HepG2 (cell line): Measurements from ENCODE around the gene RAB42. TPM values are rescaled to one million over a fixed set of nuclear protein-coding genes. Genes with fewer than 3 reads are reported as not detected.

Experiments
- HNF1A ChIP-seq, 2 experiments: sonication (generic) in 1 of 2; formaldehyde crosslinking in 1 of 2; IDR thresholded peaks; 2 replicates each; pipeline versions ENCODE4 v1.4.0 to v1.6.1; 2016 to 2020; ENCODE audit warnings: borderline replicate concordance in 1 of 2, low read depth in 1 of 2, mild to moderate bottlenecking in 1 of 2, missing genetic modification reagents in 1 of 2
- KLF9 ChIP-seq: IDR thresholded peaks from 2 replicates; pipeline ENCODE4 v1.6.1; 2016; ENCODE audit warnings: low read depth
- MEIS1 ChIP-seq: sonication (generic); formaldehyde crosslinking; IDR thresholded peaks from 2 replicates; pipeline ENCODE4 v1.9.0; 2021; ENCODE audit warnings: mild to moderate bottlenecking, missing genetic modification reagents, moderate library complexity, borderline replicate concordance
- MLXIP ChIP-seq: sonication (generic); formaldehyde crosslinking; IDR thresholded peaks from 2 replicates; pipeline ENCODE4 v1.9.0; 2021; ENCODE audit warnings: missing genetic modification reagents, borderline replicate concordance
- MXD4 ChIP-seq: IDR thresholded peaks from 2 replicates; pipeline ENCODE4 v1.6.1; 2016; ENCODE audit warnings: mild to moderate bottlenecking, missing biosample characterization, missing genetic modification reagents
- NAIF1 ChIP-seq: sonication (generic); formaldehyde crosslinking; IDR thresholded peaks from 2 replicates; pipeline ENCODE4 v1.5.0; 2020; ENCODE audit warnings: mild to moderate bottlenecking, missing genetic modification reagents, borderline replicate concordance
- RFXANK ChIP-seq: IDR thresholded peaks from 2 replicates; pipeline ENCODE4 v1.6.1; 2016
- SP1 ChIP-seq, 2 experiments: fragments of 450-650 bp in 1 of 2; sonication (generic) in 1 of 2; formaldehyde crosslinking in 1 of 2; IDR thresholded peaks; 2 replicates each; pipeline versions ENCODE4 v1.4.0 to v1.6.1; 2016 to 2020; ENCODE audit warnings: missing genetic modification reagents in 1 of 2
- TOPORS ChIP-seq: sonication (generic); formaldehyde crosslinking; IDR thresholded peaks from 2 replicates; pipeline ENCODE4 v1.8.0; 2023; ENCODE audit warnings: mild to moderate bottlenecking, missing genetic modification reagents
- ZNF549 ChIP-seq: sonication (generic); formaldehyde crosslinking; IDR thresholded peaks from 2 replicates; pipeline ENCODE4 v1.5.0; 2020; ENCODE audit warnings: missing genetic modification reagents
- ZNF619 ChIP-seq: sonication (generic); formaldehyde crosslinking; IDR thresholded peaks from 2 replicates; pipeline ENCODE4 v1.4.0; 2020; ENCODE audit warnings: mild to moderate bottlenecking, missing genetic modification reagents
- ZNF75D ChIP-seq: sonication (generic); formaldehyde crosslinking; IDR thresholded peaks from 2 replicates; pipeline ENCODE4 v1.8.1; 2023; ENCODE audit warnings: missing genetic modification reagents, mild to moderate bottlenecking, borderline replicate concordance
- ZSCAN20 ChIP-seq: sonication (generic); formaldehyde crosslinking; IDR thresholded peaks from 2 replicates; pipeline ENCODE4 v1.4.0; 2020; ENCODE audit warnings: missing genetic modification reagents, mild to moderate bottlenecking, borderline replicate concordance
- polyA plus RNA-seq, 8 experiments: library from polyadenylated mRNA; depleted of rRNA in 3 of 8; stranded (reverse) in 7 of 8; unstranded in 1 of 8; fragments of >200 nt; fragmentation: Illumina TruSeq in 4 of 8; extraction: Trizol in 4 of 8; gene quantifications; 2 replicates each; pipeline versions ENCODE4 v1.2.1 to v1.2.3, GENCODE V29; 2011 to 2016; ENCODE audit warnings: low read depth in 4 of 8, missing spikeins in 1 of 8, mixed read lengths in 1 of 8; ENCODE audit not compliant: insufficient read depth in 1 of 8
- total RNA-seq, 5 experiments: library from RNA; depleted of rRNA; stranded (reverse); fragments of >200 nt; fragmentation: Illumina TruSeq; extraction: Trizol; gene quantifications; 2 replicates each; pipeline ENCODE4 v1.2.3, GENCODE V29; 2016; ENCODE audit warnings: low read depth in 1 of 5
- TF ChIP-seq, protein P1 (sequence below): sonication (generic); formaldehyde crosslinking; conservative IDR thresholded peaks from 2 replicates; pipeline ENCODE4 v1.8.0; 2022; ENCODE audit warnings: low read depth, missing genetic modification reagents
- TF ChIP-seq, protein P2 (sequence below): sonication (generic); formaldehyde crosslinking; IDR thresholded peaks from 2 replicates; pipeline ENCODE4 v1.4.0; 2020; ENCODE audit warnings: missing genetic modification reagents, borderline replicate concordance

Gene RAB42
- total and polyA plus RNA-seq, 2 of the 13 experiments (the other 11 are each of a cell fraction or from before 2014, with no cell fraction given): 10.4 to 166 TPM

- TF ChIP-seq MLXIP (CRISPR knock-in tag): no peak
- TF ChIP-seq, protein P1, sequence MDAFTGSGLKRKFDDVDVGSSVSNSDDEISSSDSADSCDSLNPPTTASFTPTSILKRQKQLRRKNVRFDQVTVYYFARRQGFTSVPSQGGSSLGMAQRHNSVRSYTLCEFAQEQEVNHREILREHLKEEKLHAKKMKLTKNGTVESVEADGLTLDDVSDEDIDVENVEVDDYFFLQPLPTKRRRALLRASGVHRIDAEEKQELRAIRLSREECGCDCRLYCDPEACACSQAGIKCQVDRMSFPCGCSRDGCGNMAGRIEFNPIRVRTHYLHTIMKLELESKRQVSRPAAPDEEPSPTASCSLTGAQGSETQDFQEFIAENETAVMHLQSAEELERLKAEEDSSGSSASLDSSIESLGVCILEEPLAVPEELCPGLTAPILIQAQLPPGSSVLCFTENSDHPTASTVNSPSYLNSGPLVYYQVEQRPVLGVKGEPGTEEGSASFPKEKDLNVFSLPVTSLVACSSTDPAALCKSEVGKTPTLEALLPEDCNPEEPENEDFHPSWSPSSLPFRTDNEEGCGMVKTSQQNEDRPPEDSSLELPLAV (CRISPR knock-in tag): no peak
- 0 out of 2 replicates have a peak, but pooled peaks have one; percentile 89 for TF ChIP-seq MXD4
- TF ChIP-seq, protein P2, sequence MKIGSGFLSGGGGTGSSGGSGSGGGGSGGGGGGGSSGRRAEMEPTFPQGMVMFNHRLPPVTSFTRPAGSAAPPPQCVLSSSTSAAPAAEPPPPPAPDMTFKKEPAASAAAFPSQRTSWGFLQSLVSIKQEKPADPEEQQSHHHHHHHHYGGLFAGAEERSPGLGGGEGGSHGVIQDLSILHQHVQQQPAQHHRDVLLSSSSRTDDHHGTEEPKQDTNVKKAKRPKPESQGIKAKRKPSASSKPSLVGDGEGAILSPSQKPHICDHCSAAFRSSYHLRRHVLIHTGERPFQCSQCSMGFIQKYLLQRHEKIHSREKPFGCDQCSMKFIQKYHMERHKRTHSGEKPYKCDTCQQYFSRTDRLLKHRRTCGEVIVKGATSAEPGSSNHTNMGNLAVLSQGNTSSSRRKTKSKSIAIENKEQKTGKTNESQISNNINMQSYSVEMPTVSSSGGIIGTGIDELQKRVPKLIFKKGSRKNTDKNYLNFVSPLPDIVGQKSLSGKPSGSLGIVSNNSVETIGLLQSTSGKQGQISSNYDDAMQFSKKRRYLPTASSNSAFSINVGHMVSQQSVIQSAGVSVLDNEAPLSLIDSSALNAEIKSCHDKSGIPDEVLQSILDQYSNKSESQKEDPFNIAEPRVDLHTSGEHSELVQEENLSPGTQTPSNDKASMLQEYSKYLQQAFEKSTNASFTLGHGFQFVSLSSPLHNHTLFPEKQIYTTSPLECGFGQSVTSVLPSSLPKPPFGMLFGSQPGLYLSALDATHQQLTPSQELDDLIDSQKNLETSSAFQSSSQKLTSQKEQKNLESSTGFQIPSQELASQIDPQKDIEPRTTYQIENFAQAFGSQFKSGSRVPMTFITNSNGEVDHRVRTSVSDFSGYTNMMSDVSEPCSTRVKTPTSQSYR (CRISPR knock-in tag): peak; percentile 57; the same call in 1 of the 2 replicates
- TF ChIP-seq TOPORS: peak; percentile 53; the same call in 1 of the 2 replicates
- TF ChIP-seq MEIS1: no peak
- TF ChIP-seq ZSCAN20 (CRISPR knock-in tag): peak; percentile 78; the same call in 1 of the 2 replicates
- TF ChIP-seq ZNF549 (CRISPR knock-in tag): no peak
- TF ChIP-seq ZNF75D (CRISPR knock-in tag): no peak
- no peak for TF ChIP-seq HNF1A (IDR thresholded peaks at IDR 0.05; ENCODE audit: low read depth)
- peak; percentile 55; the same call in 1 of the 2 replicates for TF ChIP-seq HNF1A (CRISPR knock-in tag; IDR thresholded peaks at IDR 0.05; ENCODE audit: borderline replicate concordance)
- no peak for TF ChIP-seq KLF9 (CRISPR knock-in tag)
- no peak for TF ChIP-seq ZNF619 (CRISPR knock-in tag)
- TF ChIP-seq RFXANK: no peak
- TF ChIP-seq NAIF1 (CRISPR knock-in tag): peak; percentile 82
- TF ChIP-seq SP1 (IDR thresholded peaks at IDR 0.05): no peak
- peak; percentile 79 for TF ChIP-seq SP1 (CRISPR knock-in tag; IDR thresholded peaks at IDR 0.05)
Observed at GRCh38 chr1:28642847-28643635, 51.0 kb downstream of the RAB42 start, which contains the start of gene TAF12 (continued).
